ENCODE measurements around the gene ZNF512. TPM values are rescaled to one million over a fixed set of nuclear protein-coding genes. Genes with fewer than 3 reads are reported as not detected.
"Not testable (repeated sequence)": the region's sequence is repeated elsewhere in the genome, so short reads cannot be mapped to it uniquely, and the experiment has no call there.

Gene ZNF512
- total RNA-seq, 1 donor from 2014 or later = 23.9 TPM

DNA sequence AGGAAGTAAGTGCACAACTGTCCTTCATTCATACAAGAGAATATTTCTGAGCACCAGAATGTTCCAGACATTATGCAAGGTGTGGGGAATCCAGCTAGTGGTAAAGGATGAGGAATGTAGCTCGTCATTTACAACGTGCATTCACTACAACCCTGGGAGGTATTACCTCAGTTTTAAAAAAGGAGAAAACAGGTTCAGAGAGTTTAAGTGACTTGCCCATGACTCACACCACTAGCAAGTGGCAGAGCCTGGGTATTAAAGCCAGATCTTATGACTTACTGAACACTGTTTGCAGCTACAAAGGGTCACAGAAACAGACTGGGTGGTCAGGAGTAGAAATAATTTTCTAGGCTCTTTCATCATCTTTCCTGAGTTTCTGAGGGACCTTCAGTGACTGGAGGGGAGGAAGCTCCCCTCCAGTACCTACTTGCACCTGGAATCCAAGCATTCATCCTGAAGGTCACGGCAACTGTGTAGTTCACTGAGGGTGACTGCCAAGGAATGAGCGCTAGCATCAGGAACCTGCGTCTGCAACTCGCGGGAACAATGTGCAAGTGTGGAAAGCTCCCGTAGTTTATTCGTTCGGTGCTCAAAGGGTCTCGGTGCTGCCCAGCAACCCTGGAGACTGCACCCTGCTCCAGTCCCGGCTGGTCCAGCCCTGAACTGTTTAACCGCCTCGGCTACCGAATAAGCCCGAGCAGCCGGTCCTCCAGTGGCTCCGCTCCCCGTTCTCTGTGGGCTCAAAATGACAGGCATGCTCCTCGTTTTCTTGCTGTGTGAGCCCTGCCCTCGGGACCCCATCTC lies 45.3 kb downstream of the ZNF512 start:
- no peak overlapping the region for H3K4me3 Mint-ChIP-seq (ENCODE audit: low read depth)
- peaks cover 29% of the 10 kb centered on the region for H3K4me1 Mint-ChIP-seq (ENCODE audit: low read depth)
- H3K36me3 Mint-ChIP-seq (ENCODE audit: low read depth) = peaks cover 48% of the 10 kb centered on the region
- no peak for DNase-seq (ENCODE audit: low spot score)
- intact Hi-C loops (cut with micrococcal nuclease) = loop anchor here (1.0 to 2.0 kb wide), 4 partner anchors 10 to 199 kb away; partner anchors contain the start of genes IFT172 and NRBP1
- no peaks in the 10 kb centered on the region for H3K27me3 Mint-ChIP-seq (ENCODE audit: low read depth)
- peak overlapping the region; percentile 38 for H3K27ac Mint-ChIP-seq
- no peaks in the 10 kb centered on the region for H3K9me3 Mint-ChIP-seq

DNA sequence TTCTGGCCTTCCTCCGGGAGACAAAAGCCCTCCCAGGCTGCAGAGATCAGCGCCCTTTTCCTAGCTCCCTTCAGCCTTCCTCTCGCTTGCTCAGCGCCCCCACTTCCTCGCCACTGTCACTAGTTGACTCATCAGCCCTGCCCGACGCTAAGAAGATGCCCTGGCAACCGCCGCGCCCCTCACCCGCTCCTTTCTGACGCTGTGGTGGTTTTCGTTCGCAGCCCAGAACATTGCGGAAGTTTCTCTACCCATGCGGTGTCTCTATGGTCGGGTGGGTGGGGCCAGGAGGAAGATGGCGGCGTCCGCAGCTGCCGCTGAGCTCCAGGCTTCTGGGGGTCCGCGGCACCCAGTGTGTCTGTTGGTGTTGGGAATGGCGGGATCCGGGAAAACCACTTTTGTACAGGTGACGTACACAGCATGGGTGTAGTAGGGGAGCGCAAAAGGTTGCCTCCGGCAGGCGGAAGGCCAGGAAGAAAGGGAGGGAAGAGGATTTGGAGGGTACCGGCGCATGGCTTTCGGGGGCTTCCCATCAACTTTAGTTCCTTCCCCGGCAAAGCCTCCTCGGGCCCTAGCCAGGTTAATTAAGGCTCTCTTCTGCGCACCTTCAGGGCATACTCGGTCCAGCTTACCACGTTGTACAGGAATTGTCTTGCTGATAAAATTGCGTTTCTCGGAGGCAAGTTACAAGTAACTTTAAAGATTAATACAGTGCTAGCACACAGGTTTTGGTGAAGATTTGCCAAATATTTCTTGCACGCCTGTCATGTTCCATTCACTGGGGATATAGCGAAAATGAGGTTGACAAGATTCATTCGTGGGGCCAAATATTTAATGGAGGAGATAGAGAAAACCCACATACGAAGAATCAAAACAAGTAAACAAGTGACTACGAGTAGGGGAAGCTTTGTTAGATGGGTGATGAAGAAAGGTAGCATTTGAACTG lies 46.2 kb downstream of the ZNF512 start, which contains the start of the genes CCDC121 and GPN1:
CCDC121 (minus strand) TSS at position 246 of the 943 bp plus-strand sequence. CDS start 1,213 bp downstream, outside the sequence.
GPN1 (plus strand) TSS at position 284 of the 943 bp plus-strand sequence; CDS start at position 293, 9 bp downstream.
- H3K36me3 Mint-ChIP-seq (ENCODE audit: low read depth) = peaks cover 48% of the 10 kb centered on the region
- peaks cover 29% of the 10 kb centered on the region for H3K4me1 Mint-ChIP-seq (ENCODE audit: low read depth)
- intact Hi-C loops (cut with micrococcal nuclease) = loop anchor here (1.0 to 2.0 kb wide), 4 partner anchors 9 to 200 kb away; partner anchors contain the start of genes IFT172 and NRBP1
- peak; percentile 95 for DNase-seq (ENCODE audit: low spot score)
- no peaks in the 10 kb centered on the region for H3K9me3 Mint-ChIP-seq
- H3K27me3 Mint-ChIP-seq (ENCODE audit: low read depth) = no peaks in the 10 kb centered on the region
- no peak within 1 kb of the TSS for H3K4me3 Mint-ChIP-seq (ENCODE audit: low read depth)
- H3K27ac Mint-ChIP-seq = peak within 1 kb of the TSS; percentile 38

DNA sequence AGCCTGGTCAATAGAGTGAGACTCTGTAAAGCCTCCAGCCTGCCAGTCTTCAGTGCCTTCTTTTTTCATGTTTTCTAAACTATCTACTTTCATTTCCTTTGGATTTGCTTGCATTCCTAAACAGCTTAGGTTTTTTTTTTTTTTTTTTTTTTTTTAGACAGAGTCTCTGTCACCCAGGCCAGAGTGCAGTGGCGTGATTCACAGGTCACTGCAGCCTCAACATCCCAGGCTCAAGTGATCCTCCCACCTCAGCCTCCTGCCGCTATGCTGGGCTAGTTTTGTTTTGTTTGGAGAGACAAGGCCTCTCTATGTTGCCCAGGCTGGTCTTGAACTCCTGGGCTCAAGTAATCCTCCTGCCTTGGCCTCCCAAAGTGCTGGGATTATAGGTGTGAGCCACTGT lies 47.4 kb downstream of the ZNF512 start:
- H3K27ac Mint-ChIP-seq; H3K27me3 Mint-ChIP-seq (ENCODE audit: low read depth); H3K4me3 Mint-ChIP-seq (ENCODE audit: low read depth): not testable (repeated sequence)

DNA sequence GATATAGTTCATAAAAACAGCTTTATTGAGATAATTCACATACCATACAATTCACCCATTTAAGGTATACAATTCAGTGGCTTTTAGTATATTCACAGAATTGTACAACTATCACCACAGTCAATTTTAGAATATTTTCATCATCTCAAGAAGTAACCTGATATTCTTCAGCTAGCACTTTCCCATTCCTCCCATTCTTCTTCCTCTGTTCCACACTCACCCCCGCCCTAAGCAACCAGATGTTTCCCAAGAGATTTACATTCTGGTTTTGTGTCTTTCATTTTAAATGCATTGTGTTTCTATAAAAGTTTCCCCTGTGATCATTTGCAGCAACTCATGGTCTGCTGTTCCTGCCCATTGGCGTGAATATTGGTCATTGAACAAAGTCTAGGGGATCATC lies 51.4 kb downstream of the ZNF512 start:
- H3K4me1 Mint-ChIP-seq (ENCODE audit: low read depth) = peaks cover 37% of the 10 kb centered on the region
- no peaks in the 10 kb centered on the region for H3K27me3 Mint-ChIP-seq (ENCODE audit: low read depth)
- H3K27ac Mint-ChIP-seq = no peak overlapping the region

More for the DNA sequence above, 47.4 kb downstream of the ZNF512 start:
- Mint-ChIP-seq H3K36me3 (ENCODE audit: low read depth) (peaks cover 49% of the 10 kb centered on the region), H3K4me1 (ENCODE audit: low read depth) (peaks cover 31% of the 10 kb centered on the region)
- DNase-seq (ENCODE audit: low spot score); intact Hi-C loops (cut with micrococcal nuclease); H3K9me3 Mint-ChIP-seq: not testable (repeated sequence)

DNA sequence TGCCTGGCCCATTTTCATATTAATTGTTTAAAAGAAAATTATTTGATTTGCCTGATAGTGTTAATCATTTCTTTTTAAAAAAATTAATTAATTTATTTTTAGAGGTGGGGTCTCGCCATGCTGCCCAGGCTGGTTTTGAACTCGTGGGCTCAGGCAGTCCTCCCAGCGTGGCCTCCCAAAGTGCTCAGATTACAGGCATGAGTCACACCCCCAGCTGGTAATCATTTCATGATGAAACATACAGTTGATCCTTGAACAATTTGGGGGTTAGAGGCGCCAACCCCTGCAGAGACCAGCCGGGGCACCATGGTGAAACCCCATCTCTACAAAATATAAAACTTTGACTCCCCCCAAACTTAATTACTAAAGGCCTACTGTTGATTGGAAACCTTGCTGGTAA lies 53.9 kb downstream of the ZNF512 start:
- H3K27ac Mint-ChIP-seq = no peak overlapping the region
- intact Hi-C loops (cut with micrococcal nuclease) = loop anchor here (5.0 kb wide), 1 partner anchor 46 kb away; no protein-coding TSS in a partner anchor
- H3K36me3 Mint-ChIP-seq (ENCODE audit: low read depth) = peaks cover 79% of the 10 kb centered on the region
- H3K27me3 Mint-ChIP-seq (ENCODE audit: low read depth) = no peaks in the 10 kb centered on the region
- no peak overlapping the region for H3K4me3 Mint-ChIP-seq (ENCODE audit: low read depth)
- H3K9me3 Mint-ChIP-seq = no peaks in the 10 kb centered on the region
- peaks cover 40% of the 10 kb centered on the region for H3K4me1 Mint-ChIP-seq (ENCODE audit: low read depth)
- DNase-seq (ENCODE audit: low spot score) = no peak

More for the DNA sequence above, 51.4 kb downstream of the ZNF512 start:
- H3K9me3 Mint-ChIP-seq = no peaks in the 10 kb centered on the region
- H3K4me3 Mint-ChIP-seq (ENCODE audit: low read depth) = no peak overlapping the region
- intact Hi-C loops (cut with micrococcal nuclease) = no loop called here
- peaks cover 79% of the 10 kb centered on the region for H3K36me3 Mint-ChIP-seq (ENCODE audit: low read depth)
- DNase-seq (ENCODE audit: low spot score) = no peak

DNA sequence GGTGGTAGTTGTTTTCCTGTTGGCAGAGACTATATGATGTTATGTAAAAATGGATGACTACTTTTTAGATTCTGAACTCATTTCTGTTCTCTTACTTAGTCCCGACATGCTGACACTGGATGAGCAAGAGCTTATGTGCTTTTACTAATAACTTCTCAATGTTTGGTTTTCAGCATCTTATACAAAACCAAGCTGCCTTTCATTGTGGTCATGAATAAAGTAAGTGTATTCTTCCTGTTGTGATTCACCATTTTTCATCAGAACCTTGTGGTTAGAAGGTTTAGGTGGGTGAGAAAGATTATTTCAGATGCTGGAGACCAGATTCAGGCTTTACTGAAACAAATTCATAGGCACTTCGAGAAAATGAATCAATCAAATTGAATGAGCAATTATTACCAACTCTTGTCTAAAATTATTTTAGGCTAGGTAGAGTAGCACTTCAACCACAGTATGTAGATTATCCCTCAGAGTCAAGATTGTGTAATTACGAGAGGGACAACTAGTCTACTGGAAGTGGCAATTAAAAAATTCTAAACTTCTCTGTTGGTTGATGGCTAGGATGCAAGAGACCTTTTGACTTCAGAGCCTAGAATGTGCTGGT lies 55.3 kb downstream of the ZNF512 start:
- Mint-ChIP-seq H3K27ac (peak overlapping the region; percentile 97), H3K4me1 (ENCODE audit: low read depth) (peaks cover 38% of the 10 kb centered on the region), H3K4me3 (ENCODE audit: low read depth) (peak overlapping the region; percentile 67), H3K9me3 (no peaks in the 10 kb centered on the region), H3K36me3 (ENCODE audit: low read depth) (peaks cover 76% of the 10 kb centered on the region), H3K27me3 (ENCODE audit: low read depth) (no peaks in the 10 kb centered on the region)
- DNase-seq (ENCODE audit: low spot score) = no peak
- intact Hi-C loops (cut with micrococcal nuclease) = loop anchor here (1.0 to 5.0 kb wide), 7 partner anchors 10 to 287 kb away; partner anchors contain the start of genes GTF3C2, NRBP1, SLC4A1AP and SUPT7L

DNA sequence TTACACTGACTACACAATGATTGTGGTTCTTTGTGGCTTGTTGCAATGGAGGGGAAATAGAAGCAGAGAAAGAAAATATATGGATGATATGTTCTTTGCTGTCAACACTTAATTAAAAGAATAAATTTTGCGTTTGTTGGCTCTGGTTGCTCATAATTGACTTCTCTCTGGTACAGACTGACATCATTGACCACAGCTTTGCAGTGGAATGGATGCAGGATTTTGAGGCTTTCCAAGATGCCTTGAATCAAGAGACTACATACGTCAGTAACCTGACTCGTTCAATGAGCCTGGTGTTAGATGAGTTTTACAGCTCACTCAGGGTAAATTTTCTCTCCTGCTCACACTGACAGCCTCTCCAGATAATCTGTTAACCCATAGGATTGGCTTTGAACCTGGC lies 55.9 kb downstream of the ZNF512 start:
- DNase-seq (ENCODE audit: low spot score) = no peak
- H3K27me3 Mint-ChIP-seq (ENCODE audit: low read depth) = no peaks in the 10 kb centered on the region
- peaks cover 77% of the 10 kb centered on the region for H3K36me3 Mint-ChIP-seq (ENCODE audit: low read depth)
- peak overlapping the region; percentile 97 for H3K27ac Mint-ChIP-seq
- H3K4me1 Mint-ChIP-seq (ENCODE audit: low read depth) = peaks cover 38% of the 10 kb centered on the region
- intact Hi-C loops (cut with micrococcal nuclease) = loop anchor here (1.0 to 5.0 kb wide), 7 partner anchors 10 to 287 kb away; partner anchors contain the start of genes GTF3C2, NRBP1, SLC4A1AP and SUPT7L
- H3K9me3 Mint-ChIP-seq = no peaks in the 10 kb centered on the region
- H3K4me3 Mint-ChIP-seq (ENCODE audit: low read depth) = peak overlapping the region; percentile 67

DNA sequence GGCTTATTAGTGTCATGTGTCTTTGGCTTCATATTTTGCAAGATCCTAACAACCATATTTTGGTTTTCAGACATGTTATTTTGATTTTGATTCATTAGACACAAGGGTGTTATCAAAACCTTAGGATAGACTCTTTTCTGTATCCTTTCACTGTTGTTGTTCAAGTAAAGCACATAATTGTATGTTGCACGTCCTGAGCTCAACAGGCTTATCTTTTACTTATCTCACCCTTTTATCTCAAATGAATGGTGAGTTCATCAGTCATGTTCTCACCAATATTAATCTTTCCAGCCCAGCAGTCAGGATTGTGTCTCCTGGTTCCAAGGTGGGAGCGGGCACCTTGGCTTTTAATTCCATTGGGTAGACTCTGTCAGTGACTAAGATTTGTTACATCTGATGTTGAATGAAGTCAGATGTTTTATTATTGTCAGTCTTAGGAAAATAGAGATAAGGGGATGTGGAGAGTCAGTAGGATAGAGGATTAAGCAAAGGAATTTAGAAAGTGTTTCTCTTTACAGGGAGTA lies 57.9 kb downstream of the ZNF512 start:
- Mint-ChIP-seq H3K4me3 (ENCODE audit: low read depth) (no peak overlapping the region), H3K27me3 (ENCODE audit: low read depth) (no peaks in the 10 kb centered on the region), H3K36me3 (ENCODE audit: low read depth) (peaks cover 71% of the 10 kb centered on the region), H3K9me3 (no peaks in the 10 kb centered on the region), H3K4me1 (ENCODE audit: low read depth) (peaks cover 33% of the 10 kb centered on the region), H3K27ac (no peak overlapping the region)
- no peak for DNase-seq (ENCODE audit: low spot score)
- intact Hi-C loops (cut with micrococcal nuclease) = no loop called here

DNA sequence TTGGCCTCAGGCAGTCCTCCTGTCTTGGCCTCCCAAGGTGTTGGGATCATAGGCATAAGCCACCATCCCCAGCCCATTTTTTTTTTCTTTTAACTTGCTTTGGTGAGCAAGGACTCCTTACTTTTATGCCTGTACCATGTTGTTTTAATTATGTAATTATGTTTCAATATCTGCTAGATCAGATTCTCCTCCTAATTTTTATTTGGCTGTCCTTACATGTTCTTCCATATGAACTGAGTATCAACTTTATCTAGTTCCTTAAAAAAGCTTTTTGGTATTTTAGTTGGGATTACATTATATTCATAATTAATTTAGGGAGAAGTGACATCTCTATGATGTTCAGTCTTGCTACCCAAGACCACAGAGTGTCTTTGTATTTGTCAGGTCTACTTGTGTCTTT lies 62.4 kb downstream of the ZNF512 start:
- peaks cover 7% of the 10 kb centered on the region for H3K4me1 Mint-ChIP-seq (ENCODE audit: low read depth)
- H3K27me3 Mint-ChIP-seq (ENCODE audit: low read depth) = no peaks in the 10 kb centered on the region
- no peak for DNase-seq (ENCODE audit: low spot score)
- no peaks in the 10 kb centered on the region for H3K9me3 Mint-ChIP-seq
- peaks cover 69% of the 10 kb centered on the region for H3K36me3 Mint-ChIP-seq (ENCODE audit: low read depth)
- intact Hi-C loops (cut with micrococcal nuclease) = no loop called here
- H3K4me3 Mint-ChIP-seq (ENCODE audit: low read depth) = no peak overlapping the region
- no peak overlapping the region for H3K27ac Mint-ChIP-seq

DNA sequence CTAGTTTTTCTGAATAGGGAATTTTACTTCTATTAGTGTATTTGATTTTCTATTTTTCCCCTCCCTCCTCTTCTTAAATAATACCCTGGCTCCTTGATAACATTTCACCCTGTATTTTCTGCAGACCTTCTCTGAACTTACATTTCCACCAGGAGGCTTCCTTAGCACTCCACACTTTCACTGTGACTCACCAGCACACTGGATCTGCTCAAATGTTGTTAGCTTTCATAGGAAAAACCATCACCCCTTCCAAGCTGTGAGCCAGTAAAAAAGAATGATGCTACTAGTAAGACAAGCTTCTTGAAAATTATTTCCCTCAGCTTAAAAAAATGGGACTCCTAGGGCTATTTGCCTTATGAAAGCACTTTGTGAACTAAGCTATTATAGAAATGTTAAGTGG lies 64.4 kb downstream of the ZNF512 start:
- DNase-seq (ENCODE audit: low spot score) = no peak
- H3K27me3 Mint-ChIP-seq (ENCODE audit: low read depth) = no peaks in the 10 kb centered on the region
- no peak overlapping the region for H3K4me3 Mint-ChIP-seq (ENCODE audit: low read depth)
- no peaks in the 10 kb centered on the region for H3K9me3 Mint-ChIP-seq
- intact Hi-C loops (cut with micrococcal nuclease) = no loop called here
- no peak overlapping the region for H3K27ac Mint-ChIP-seq
- no peaks in the 10 kb centered on the region for H3K4me1 Mint-ChIP-seq (ENCODE audit: low read depth)
- H3K36me3 Mint-ChIP-seq (ENCODE audit: low read depth) = peaks cover 63% of the 10 kb centered on the region

DNA sequence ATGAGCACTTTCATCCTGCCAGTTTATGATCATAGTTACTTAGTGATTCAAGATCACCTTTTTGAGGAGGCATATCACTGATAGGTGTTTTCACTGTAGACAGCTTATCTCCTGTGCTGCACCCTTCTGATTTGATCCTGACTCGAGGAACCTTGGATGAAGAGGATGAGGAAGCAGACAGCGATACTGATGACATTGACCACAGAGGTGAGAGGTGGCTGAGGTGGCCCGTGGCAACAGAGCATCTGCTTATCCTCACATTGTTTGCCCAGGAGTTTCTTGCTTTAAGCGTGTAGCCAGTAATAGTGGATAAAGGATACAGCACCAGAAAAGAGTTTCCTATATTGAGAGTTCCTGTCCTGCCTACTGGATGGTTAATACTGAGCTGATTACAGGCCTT lies 64.9 kb downstream of the ZNF512 start:
- peaks cover 4% of the 10 kb centered on the region for H3K4me1 Mint-ChIP-seq (ENCODE audit: low read depth)
- H3K9me3 Mint-ChIP-seq = no peaks in the 10 kb centered on the region
- H3K27me3 Mint-ChIP-seq (ENCODE audit: low read depth) = no peaks in the 10 kb centered on the region
- H3K4me3 Mint-ChIP-seq (ENCODE audit: low read depth) = no peak overlapping the region
- no peak for DNase-seq (ENCODE audit: low spot score)
- intact Hi-C loops (cut with micrococcal nuclease) = no loop called here
- peaks cover 64% of the 10 kb centered on the region for H3K36me3 Mint-ChIP-seq (ENCODE audit: low read depth)
- H3K27ac Mint-ChIP-seq = no peak overlapping the region

DNA sequence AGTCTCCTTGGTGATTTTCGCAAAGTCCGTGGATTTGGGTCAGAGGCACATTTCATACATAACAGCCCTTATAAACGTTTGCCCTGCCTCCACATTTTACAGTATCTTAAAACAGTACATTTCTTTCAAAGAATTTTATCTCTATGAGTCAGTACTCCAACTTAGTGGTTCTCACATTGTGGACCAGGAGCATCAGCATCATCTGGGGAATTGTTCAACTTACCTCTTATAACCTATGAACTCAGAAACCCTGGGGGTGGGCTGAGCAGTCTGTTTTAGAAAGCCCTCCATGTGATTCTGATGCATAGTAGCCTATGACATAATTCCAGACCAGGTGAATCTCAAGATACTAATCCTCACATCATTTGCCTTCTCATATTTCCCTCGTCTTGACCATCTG lies 68.2 kb downstream of the ZNF512 start:
- peaks cover 77% of the 10 kb centered on the region for H3K36me3 Mint-ChIP-seq (ENCODE audit: low read depth)

More for the DNA sequence above, 68.2 kb downstream of the ZNF512 start:
- Mint-ChIP-seq H3K9me3 (no peaks in the 10 kb centered on the region), H3K4me1 (ENCODE audit: low read depth) (peaks cover 9% of the 10 kb centered on the region), H3K27me3 (ENCODE audit: low read depth) (no peaks in the 10 kb centered on the region), H3K27ac (no peak overlapping the region), H3K4me3 (ENCODE audit: low read depth) (no peak overlapping the region)
- intact Hi-C loops (cut with micrococcal nuclease) = no loop called here
- DNase-seq (ENCODE audit: low spot score) = no peak

Measured in activated T-helper 2 cell treated with anti-CD3 and anti-CD28 coated beads, Interferon-gamma antibody, Interleukin-2, Interleukin-4, amounts not matched to agents 10 μg/mL and 5 μg/mL and 100 μg/mL, durations not matched to agents 14 hours and 24 hours and 36 hours (primary cell).